GM21423 (cell line): ENCODE data around the gene HOXD1.

Source experiments
- ATAC-seq: cut with Tn5 transposase; IDR thresholded peaks from one replicate; pipeline ENCODE4 v1.9.1; 2021; ENCODE audit warnings: mild to moderate bottlenecking, moderate library complexity; ENCODE audit not compliant: unreplicated experiment

HOXD1 gene

GRCh38 chr2:176152350-176153181 lies 35.9 kb upstream of the HOXD1 start:
- ATAC-seq: no peak

GRCh38 chr2:176154576-176155252 lies 33.8 kb upstream of the HOXD1 start:
- no peak for ATAC-seq

GRCh38 chr2:176155356-176156044 lies 33.0 kb upstream of the HOXD1 start:
- ATAC-seq: no peak

- no peak for ATAC-seq
These were observed 32.1 kb upstream of the HOXD1 start for GRCh38 chr2:176156301-176156806.

GRCh38 chr2:176156807-176157498 lies 31.5 kb upstream of the HOXD1 start, which contains the start of gene HOXD3:
Gene HOXD3, plus strand, starts transcription at chr2:176157307. Its CDS starts 11,808 bp downstream, at chr2:176169115.
- no peak for ATAC-seq

GRCh38 chr2:176157499-176158185 lies 30.8 kb upstream of the HOXD1 start:
- no peak for ATAC-seq

- ATAC-seq: no peak
These were observed 30.3 kb upstream of the HOXD1 start for GRCh38 chr2:176158186-176158591.

GRCh38 chr2:176158855-176159662 lies 29.4 kb upstream of the HOXD1 start:
- ATAC-seq: no peak

- no peak for ATAC-seq
These were observed 28.7 kb upstream of the HOXD1 start for GRCh38 chr2:176159663-176160250.

GRCh38 chr2:176160251-176160985 lies 28.1 kb upstream of the HOXD1 start:
- ATAC-seq: no peak

- no peak for ATAC-seq
These were observed 27.3 kb upstream of the HOXD1 start for GRCh38 chr2:176160986-176161824.

- ATAC-seq: no peak
These were observed 26.4 kb upstream of the HOXD1 start for GRCh38 chr2:176161825-176162626.

- ATAC-seq: no peak
These were observed 25.4 kb upstream of the HOXD1 start for GRCh38 chr2:176162911-176163671.

- no peak for ATAC-seq
These were observed 24.8 kb upstream of the HOXD1 start for GRCh38 chr2:176163672-176164056.

GRCh38 chr2:176164201-176164600 lies 24.3 kb upstream of the HOXD1 start:
- ATAC-seq: no peak
